SK-N-MC (cell line): ENCODE results near the gene IL6ST.
"Not testable (repeated sequence)": the region's sequence is repeated elsewhere in the genome, so short reads cannot be mapped to it uniquely, and the experiment has no call there.

Experiments used
- DNase-seq: peaks from one replicate; pipeline ENCODE4 v3.0.0-alpha.2; 2011; ENCODE audit warnings: low read depth, low spot score
- H3K27ac ChIP-seq: fragments of 200-600 bp; sonication (generic); 2 replicates; pipeline ENCODE4 v1.5.1; 2016; ENCODE audit warnings: mixed run types
- H3K36me3 ChIP-seq: fragments of 200-600 bp; sonication (generic); 2 replicates; pipeline ENCODE4 v1.6.1; 2017; ENCODE audit warnings: antibody characterized with exemption, low read length, mixed read lengths; ENCODE audit not compliant: insufficient read depth
- H3K4me3 ChIP-seq: fragments of 200-600 bp; sonication (generic); 2 replicates; pipeline ENCODE4 v1.5.1; 2016
- H3K9ac ChIP-seq: fragments of 200-600 bp; sonication (generic); 2 replicates; pipeline ENCODE4 v1.8.0; 2017; ENCODE audit warnings: mixed run types, mixed read lengths; ENCODE audit not compliant: insufficient read length
- H3K9me3 ChIP-seq: fragments of 200-600 bp; sonication (generic); 2 replicates; pipeline ENCODE4 v1.6.1; 2017; ENCODE audit warnings: low read depth, mild to moderate bottlenecking, antibody characterized with exemption, low read length, moderate library complexity, mixed read lengths
- EZH2 ChIP-seq: fragments of 200-600 bp; sonication (generic); IDR thresholded peaks from one replicate; pipeline ENCODE4 v1.6.1; 2017; ENCODE audit warnings: antibody characterized with exemption
- FOXP2 ChIP-seq: optimal IDR thresholded peaks from 2 replicates; pipeline ENCODE3; 2011; ENCODE audit warnings: mild to moderate bottlenecking, moderate library complexity; ENCODE audit not compliant: insufficient read depth; ENCODE audit errors: extremely low read length, control extremely low read depth
- POLR2AphosphoS5 ChIP-seq: IDR thresholded peaks from 2 replicates; pipeline ENCODE4 v1.6.1; 2012; ENCODE audit warnings: mild to moderate bottlenecking, low read depth, low read length, borderline replicate concordance

IL6ST gene

GRCh38 chr5:55965525-55965924 is 29.2 kb downstream of the IL6ST start:
- Histone ChIP-seq H3K9me3 (no peaks in the 10 kb centered on the region), H3K4me3 (no peak overlapping the region), H3K27ac (no peak overlapping the region), H3K36me3 (no peaks in the 10 kb centered on the region), H3K9ac (no peak overlapping the region)
- TF ChIP-seq POLR2AphosphoS5 (no peak), EZH2 (no peak), FOXP2 (no peak)
- DNase-seq: no peak

- Histone ChIP-seq H3K36me3 (no peaks in the 10 kb centered on the region), H3K27ac (no peak overlapping the region), H3K4me3 (no peak overlapping the region), H3K9ac (no peak overlapping the region), H3K9me3 (no peaks in the 10 kb centered on the region)
- TF ChIP-seq POLR2AphosphoS5 (no peak), EZH2 (no peak), FOXP2 (no peak)
- DNase-seq: no peak
Observed at GRCh38 chr5:55960779-55961178, 34.0 kb downstream of the IL6ST start.

GRCh38 chr5:55959208-55959607 is 35.6 kb downstream of the IL6ST start:
- Histone ChIP-seq H3K36me3 (no peaks in the 10 kb centered on the region), H3K9ac (no peak overlapping the region), H3K27ac (no peak overlapping the region), H3K4me3 (no peak overlapping the region), H3K9me3 (no peaks in the 10 kb centered on the region)
- TF ChIP-seq EZH2: no peak
- no peak for TF ChIP-seq FOXP2
- TF ChIP-seq POLR2AphosphoS5: no peak
- no peak for DNase-seq

- not testable (repeated sequence) for H3K4me3 ChIP-seq, H3K9ac ChIP-seq, DNase-seq, H3K36me3 ChIP-seq, H3K9me3 ChIP-seq, H3K27ac ChIP-seq
Observed at GRCh38 chr5:55941154-55941553, 53.6 kb downstream of the IL6ST start.

- not testable (repeated sequence) for H3K9ac ChIP-seq, H3K27ac ChIP-seq, H3K36me3 ChIP-seq, H3K9me3 ChIP-seq, DNase-seq, H3K4me3 ChIP-seq
Observed at GRCh38 chr5:55937598-55937997, 57.2 kb downstream of the IL6ST start.

- no peak overlapping the region for H3K4me3 ChIP-seq
- H3K9ac ChIP-seq: no peak overlapping the region
- H3K27ac ChIP-seq: no peak overlapping the region
- no peak for TF ChIP-seq POLR2AphosphoS5
- TF ChIP-seq EZH2: no peak
- no peak for TF ChIP-seq FOXP2
- no peaks in the 10 kb centered on the region for H3K9me3 ChIP-seq
- peak; percentile 45 for DNase-seq
- peaks cover 3% of the 10 kb centered on the region; the same call in 1 of the 2 replicates for H3K36me3 ChIP-seq
Observed at GRCh38 chr5:55936100-55936693, 58.6 kb downstream of the IL6ST start.

GRCh38 chr5:55935371-55935770 is 59.4 kb downstream of the IL6ST start:
- DNase-seq: no peak
- H3K9me3 ChIP-seq: no peaks in the 10 kb centered on the region
- H3K9ac ChIP-seq: no peak overlapping the region
- no peaks in the 10 kb centered on the region for H3K36me3 ChIP-seq
- H3K4me3 ChIP-seq: no peak overlapping the region
- TF ChIP-seq POLR2AphosphoS5 (no peak), EZH2 (no peak), FOXP2 (no peak)
- no peak overlapping the region for H3K27ac ChIP-seq

GRCh38 chr5:55934720-55935119 is 60.0 kb downstream of the IL6ST start:
- DNase-seq: no peak
- Histone ChIP-seq H3K4me3 (no peak overlapping the region), H3K36me3 (no peaks in the 10 kb centered on the region), H3K9ac (no peak overlapping the region), H3K27ac (no peak overlapping the region), H3K9me3 (no peaks in the 10 kb centered on the region)
- TF ChIP-seq FOXP2 (no peak), EZH2 (no peak), POLR2AphosphoS5 (no peak)

- H3K9ac ChIP-seq: no peak overlapping the region
- TF ChIP-seq POLR2AphosphoS5 (no peak), FOXP2 (no peak), EZH2 (no peak)
- DNase-seq: no peak
- H3K4me3 ChIP-seq: no peak overlapping the region
- no peak overlapping the region for H3K27ac ChIP-seq
- no peaks in the 10 kb centered on the region for H3K9me3 ChIP-seq
- no peaks in the 10 kb centered on the region for H3K36me3 ChIP-seq
Observed at GRCh38 chr5:55934115-55934613, 60.6 kb downstream of the IL6ST start.
